Spleen (tissue), 11 donors: Measurements from ENCODE around the gene PTEN. TPM values are rescaled to one million over a fixed set of nuclear protein-coding genes. Genes with fewer than 3 reads are reported as not detected.

Experiments used
- DNase-seq: peaks from one replicate; pipeline ENCODE4 v3.0.0-alpha.2; 2020
- H3K27ac ChIP-seq, 8 donors: fragments of 200-600 bp; sonication (generic) in 7 of 8; 1 replicate in 4 of 8; 2 replicates in 4 of 8; pipeline versions ENCODE4 v1.5.0 to v1.8.0; 2016 to 2021; ENCODE audit warnings: inconsistent platforms in 4 of 8, mild to moderate bottlenecking in 4 of 8, moderate library complexity in 1 of 8
- H3K27me3 ChIP-seq, 7 donors: fragments of 200-600 bp; sonication (generic) in 6 of 7; replicated peaks in 1 of 7; 1 replicate in 4 of 7; 2 replicates in 3 of 7; pipeline versions ENCODE4 v1.5.0 to v1.8.0; 2016 to 2021; ENCODE audit warnings: inconsistent platforms in 3 of 7, mild to moderate bottlenecking in 1 of 7
- H3K36me3 ChIP-seq, 6 donors: fragments of 200-600 bp; sonication (generic) in 5 of 6; 1 replicate in 4 of 6; 2 replicates in 2 of 6; pipeline versions ENCODE4 v1.5.0 to v1.8.0; 2016 to 2021; ENCODE audit warnings: inconsistent platforms in 2 of 6
- H3K4me1 ChIP-seq, 6 donors: fragments of 200-600 bp; sonication (generic) in 5 of 6; 1 replicate in 3 of 6; 2 replicates in 3 of 6; pipeline versions ENCODE4 v1.5.0 to v1.8.0; 2016 to 2021; ENCODE audit warnings: inconsistent platforms in 3 of 6
- H3K4me3 ChIP-seq, 8 donors: fragments of 200-600 bp; sonication (generic) in 7 of 8; 1 replicate in 4 of 8; 2 replicates in 4 of 8; pipeline versions ENCODE4 v1.5.0 to v1.8.0; 2016 to 2021; ENCODE audit warnings: inconsistent platforms in 4 of 8, mild to moderate bottlenecking in 4 of 8, moderate library complexity in 2 of 8
- H3K9me3 ChIP-seq, 8 donors: fragments of 200-600 bp; sonication (generic) in 7 of 8; 1 replicate in 4 of 8; 2 replicates in 4 of 8; pipeline versions ENCODE4 v1.5.0 to v1.8.0; 2016 to 2021; ENCODE audit warnings: inconsistent platforms in 4 of 8
- POLR2A ChIP-seq, 3 donors: fragments of 450-650 bp; IDR thresholded peaks; one replicate each; pipeline ENCODE4 v1.5.1; 2017; ENCODE audit warnings: antibody characterized with exemption in 3 of 3, mild to moderate bottlenecking in 1 of 3
- POLR2AphosphoS5 ChIP-seq, 3 donors: sonication (generic); formaldehyde crosslinking; IDR thresholded peaks; one replicate each; pipeline ENCODE4 v1.5.1; 2017; ENCODE audit warnings: antibody characterized with exemption in 3 of 3
- WGBS, 5 donors: extraction: QIAGEN DNeasy Blood & Tissue Kit in 3 of 5; methylation state at CpG; one replicate each; pipeline versions ENCODE4 v1.1.5 to v1.1.7; 2013 to 2018; 5-methylcytosine and 5-hydroxymethylcytosine counted together
- intact Hi-C: fragments of 100-400 bp; cut with DNase I; formaldehyde crosslinking; loops from one replicate; pipeline ENCODE4 v1.15.0; 2023; ENCODE audit warnings: low total_unique reads
- polyA plus RNA-seq, 3 donors: library from polyadenylated mRNA; stranded (reverse); fragments of 200-250 nt; gene quantifications; one replicate each; pipeline ENCODE4 v1.2.1, GENCODE V29; 2013
- total RNA-seq, 7 donors: library from RNA; depleted of rRNA in 3 of 7; stranded (reverse); fragments of >200 nt in 3 of 7; fragmentation: NEBNext Ultra II Directional in 4 of 7; extraction: Animal tissue kit (Norgen Biotek cat#: 25700) in 4 of 7; gene quantifications; one replicate each; pipeline versions ENCODE4 v1.1.0 to v1.2.1, GENCODE V29; 2016 to 2021
- TF ChIP-seq, protein P1 (sequence below), 11 experiments: fragments of 200-600 bp in 7 of 11; fragments of 450-650 bp in 4 of 11; sonication (generic) in 4 of 11; IDR thresholded peaks in 8 of 11; conservative IDR thresholded peaks in 3 of 11; 1 replicate in 7 of 11; 2 replicates in 4 of 11; pipeline versions ENCODE4 v1.4.0 to v1.8.0; 2016 to 2021; ENCODE audit warnings: antibody characterized with exemption in 11 of 11, inconsistent platforms in 4 of 11, mild to moderate bottlenecking in 1 of 11
- donor health status: healthy with polysubstance abuse.
- donor health status: DM: no; HTN: no; CAD: no; lungs with moderate emphysema.
- donor health status: DM: no; HTN: no; CAD: no.
- donor health status: Bipolar disorder and iron deficiency.
- donor health status: healthy.
- donor health status: DM: no; HTN: no; CAD: no.
- donor health status: DM: yes; HTN: yes; CAD: no.

The PTEN gene
- total and polyA plus RNA-seq, 10 donors = 38.1 to 300 (median 200) TPM

DNA sequence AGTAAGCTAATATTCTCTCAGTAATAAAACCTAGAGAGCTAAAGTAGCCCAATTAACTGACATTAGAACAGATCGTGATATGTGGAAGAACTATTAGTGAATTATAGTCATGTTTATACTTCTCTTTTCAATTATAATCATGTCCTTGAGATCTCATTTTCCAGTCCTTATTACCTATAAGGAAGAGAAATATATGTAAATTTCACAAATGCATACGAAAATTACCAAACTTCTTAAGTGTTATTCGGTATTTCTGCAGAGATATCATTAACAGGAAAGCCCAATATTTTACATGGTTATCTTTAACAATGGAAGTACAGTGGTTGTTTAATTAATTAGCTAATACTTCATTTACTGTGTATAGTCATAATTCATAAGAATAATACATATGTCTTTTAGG lies 110.7 kb downstream of the PTEN start:
- no peaks in the 10 kb centered on the region for H3K27me3 ChIP-seq
- H3K9me3 ChIP-seq = no peaks in the 10 kb centered on the region
- no peaks in the 10 kb centered on the region for H3K36me3 ChIP-seq
- TF ChIP-seq POLR2AphosphoS5 (IDR thresholded peaks at IDR 0.05) = no peak
- TF ChIP-seq, protein P1, sequence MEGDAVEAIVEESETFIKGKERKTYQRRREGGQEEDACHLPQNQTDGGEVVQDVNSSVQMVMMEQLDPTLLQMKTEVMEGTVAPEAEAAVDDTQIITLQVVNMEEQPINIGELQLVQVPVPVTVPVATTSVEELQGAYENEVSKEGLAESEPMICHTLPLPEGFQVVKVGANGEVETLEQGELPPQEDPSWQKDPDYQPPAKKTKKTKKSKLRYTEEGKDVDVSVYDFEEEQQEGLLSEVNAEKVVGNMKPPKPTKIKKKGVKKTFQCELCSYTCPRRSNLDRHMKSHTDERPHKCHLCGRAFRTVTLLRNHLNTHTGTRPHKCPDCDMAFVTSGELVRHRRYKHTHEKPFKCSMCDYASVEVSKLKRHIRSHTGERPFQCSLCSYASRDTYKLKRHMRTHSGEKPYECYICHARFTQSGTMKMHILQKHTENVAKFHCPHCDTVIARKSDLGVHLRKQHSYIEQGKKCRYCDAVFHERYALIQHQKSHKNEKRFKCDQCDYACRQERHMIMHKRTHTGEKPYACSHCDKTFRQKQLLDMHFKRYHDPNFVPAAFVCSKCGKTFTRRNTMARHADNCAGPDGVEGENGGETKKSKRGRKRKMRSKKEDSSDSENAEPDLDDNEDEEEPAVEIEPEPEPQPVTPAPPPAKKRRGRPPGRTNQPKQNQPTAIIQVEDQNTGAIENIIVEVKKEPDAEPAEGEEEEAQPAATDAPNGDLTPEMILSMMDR (IDR thresholded peaks at IDR 0.05 in 8 of 11, conservative IDR thresholded peaks at IDR 0.05 in 3 of 11) = no peak
- no peak for TF ChIP-seq POLR2A (IDR thresholded peaks at IDR 0.05)
- intact Hi-C loops = no loop called here
- no peak overlapping the region for H3K4me3 ChIP-seq
- WGBS, 5 donors = 89 to 95% (median 90%) methylated on average over 3 of the region's 3 CpGs
- no peak overlapping the region for H3K27ac ChIP-seq
- no peaks in the 10 kb centered on the region for H3K4me1 ChIP-seq
- no peak for DNase-seq

- 82 to 96% (median 91%) methylated on average over 1 of the region's 1 CpG for WGBS, 5 donors
- no peaks in the 10 kb centered on the region for H3K9me3 ChIP-seq
- intact Hi-C loops = no loop called here
- H3K27ac ChIP-seq = no peak overlapping the region
- H3K27me3 ChIP-seq = no peaks in the 10 kb centered on the region
- no peaks in the 10 kb centered on the region for H3K36me3 ChIP-seq
- no peaks in the 10 kb centered on the region for H3K4me1 ChIP-seq
- no peak overlapping the region for H3K4me3 ChIP-seq
- DNase-seq = no peak
- TF ChIP-seq POLR2AphosphoS5 (IDR thresholded peaks at IDR 0.05) = no peak
- TF ChIP-seq, protein P1 (IDR thresholded peaks at IDR 0.05 in 8 of 11, conservative IDR thresholded peaks at IDR 0.05 in 3 of 11) = no peak
- no peak for TF ChIP-seq POLR2A (IDR thresholded peaks at IDR 0.05)
These were observed 111.3 kb downstream of the PTEN start for GRCh38 chr10:87974769-87975168.

DNA sequence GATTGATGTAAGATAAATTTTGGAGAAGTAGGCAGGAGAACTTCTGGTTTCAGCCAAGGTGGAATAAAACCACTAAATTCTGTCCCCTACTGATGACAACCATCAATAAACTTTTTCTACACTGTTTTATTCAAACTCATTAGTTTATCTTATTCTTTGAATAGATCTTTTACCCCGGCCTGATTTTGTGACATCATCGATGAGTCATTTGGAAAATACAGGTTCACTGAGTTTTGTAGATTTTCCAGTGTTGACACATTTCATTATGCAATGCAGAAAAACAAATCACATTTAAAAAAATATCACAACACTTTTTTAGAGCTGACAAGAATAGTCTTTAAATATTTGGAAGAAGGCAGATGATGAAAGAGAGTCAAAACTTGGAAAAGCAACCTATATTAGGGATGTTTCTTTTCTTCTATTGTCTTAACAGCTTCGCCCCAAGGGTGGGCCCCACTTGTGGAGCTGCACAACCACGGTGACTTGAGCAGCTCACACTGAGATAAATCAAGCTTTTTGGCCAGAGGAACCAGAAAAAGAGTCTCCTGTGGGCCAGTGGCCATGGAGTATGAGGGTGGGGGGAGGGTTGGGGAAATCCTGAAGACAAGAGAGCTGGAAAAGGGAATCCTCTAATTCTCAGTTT lies 112.8 kb downstream of the PTEN start:
- no peaks in the 10 kb centered on the region for H3K9me3 ChIP-seq
- H3K27ac ChIP-seq = no peak overlapping the region
- no peaks in the 10 kb centered on the region for H3K36me3 ChIP-seq
- no peak overlapping the region for H3K4me3 ChIP-seq
- no peaks in the 10 kb centered on the region for H3K27me3 ChIP-seq
- intact Hi-C loops = no loop called here
- no peak for TF ChIP-seq POLR2A (IDR thresholded peaks at IDR 0.05)
- no peak for TF ChIP-seq POLR2AphosphoS5 (IDR thresholded peaks at IDR 0.05)
- TF ChIP-seq, protein P1 (IDR thresholded peaks at IDR 0.05 in 8 of 11, conservative IDR thresholded peaks at IDR 0.05 in 3 of 11) = no peak
- no peak for DNase-seq
- H3K4me1 ChIP-seq = no peaks in the 10 kb centered on the region
- 68 to 74% (median 73%) methylated on average over 4 of the region's 4 CpGs for WGBS, 5 donors

DNA sequence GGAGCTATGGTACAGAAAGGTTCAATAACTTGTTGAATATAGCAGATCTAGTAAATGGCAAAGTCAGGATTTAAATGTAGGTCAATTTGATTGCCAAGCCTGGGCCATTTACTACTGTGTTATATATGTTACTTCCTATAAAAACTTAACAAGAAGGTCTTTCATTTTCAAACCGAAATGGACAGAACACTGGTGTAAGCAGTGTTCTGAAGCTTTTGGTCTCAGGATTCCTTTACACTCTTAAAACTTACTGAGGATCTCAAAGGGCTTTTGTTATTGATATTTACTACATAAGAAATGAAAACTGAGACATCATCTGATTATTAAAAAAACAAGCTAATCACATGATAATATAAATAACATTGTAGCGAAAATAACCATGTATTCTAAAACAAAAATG lies 114.7 kb downstream of the PTEN start:
- Histone ChIP-seq H3K4me1 (no peaks in the 10 kb centered on the region), H3K4me3 (no peak overlapping the region), H3K27me3 (no peaks in the 10 kb centered on the region), H3K27ac (no peak overlapping the region), H3K36me3 (no peaks in the 10 kb centered on the region), H3K9me3 (no peaks in the 10 kb centered on the region)
- intact Hi-C loops = no loop called here
- no peak for DNase-seq
- WGBS, 5 donors = 89 to 96% (median 92%) methylated on average over 2 of the region's 2 CpGs
- TF ChIP-seq POLR2AphosphoS5 (IDR thresholded peaks at IDR 0.05) = no peak
- TF ChIP-seq, protein P1 (IDR thresholded peaks at IDR 0.05 in 8 of 11, conservative IDR thresholded peaks at IDR 0.05 in 3 of 11) = no peak
- no peak for TF ChIP-seq POLR2A (IDR thresholded peaks at IDR 0.05)
